Testis (tissue), 2 donors: ENCODE data around the gene DHX38.

Experiments
- POLR2A ChIP-seq: fragments of 450-650 bp; IDR thresholded peaks from one replicate; pipeline ENCODE4 v1.6.1; 2017; ENCODE audit warnings: antibody characterized with exemption, mild to moderate bottlenecking, moderate library complexity
- TF ChIP-seq, protein P1 (sequence below), 3 experiments: fragments of 450-650 bp in 2 of 3; fragments of 200-600 bp in 1 of 3; sonication (generic) in 1 of 3; IDR thresholded peaks; one replicate each; pipeline ENCODE4 v1.5.1; 2016 to 2019; ENCODE audit warnings: antibody characterized with exemption in 3 of 3, mild to moderate bottlenecking in 2 of 3, moderate library complexity in 1 of 3

DNA sequence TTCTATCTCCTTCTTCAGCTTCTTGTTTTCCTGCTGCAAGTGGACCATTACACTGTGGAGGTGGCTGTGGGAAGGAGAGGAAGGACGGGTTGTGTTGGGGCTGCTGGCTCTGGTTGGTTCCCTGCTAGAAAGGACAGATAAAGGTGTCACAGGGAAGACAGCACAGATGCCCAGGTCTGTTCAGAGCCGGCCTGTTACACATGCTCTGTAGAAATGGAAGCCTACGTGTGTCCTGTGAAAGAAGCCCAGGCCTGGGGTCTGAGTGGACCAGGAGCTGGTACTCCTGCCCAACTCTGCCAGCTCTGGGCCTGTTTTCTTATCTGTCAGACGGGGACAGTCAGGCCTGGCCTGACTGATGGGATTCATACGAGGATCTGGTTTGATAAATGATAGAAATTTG lies 26.4 kb downstream of the DHX38 start:
- TF ChIP-seq, protein P1, sequence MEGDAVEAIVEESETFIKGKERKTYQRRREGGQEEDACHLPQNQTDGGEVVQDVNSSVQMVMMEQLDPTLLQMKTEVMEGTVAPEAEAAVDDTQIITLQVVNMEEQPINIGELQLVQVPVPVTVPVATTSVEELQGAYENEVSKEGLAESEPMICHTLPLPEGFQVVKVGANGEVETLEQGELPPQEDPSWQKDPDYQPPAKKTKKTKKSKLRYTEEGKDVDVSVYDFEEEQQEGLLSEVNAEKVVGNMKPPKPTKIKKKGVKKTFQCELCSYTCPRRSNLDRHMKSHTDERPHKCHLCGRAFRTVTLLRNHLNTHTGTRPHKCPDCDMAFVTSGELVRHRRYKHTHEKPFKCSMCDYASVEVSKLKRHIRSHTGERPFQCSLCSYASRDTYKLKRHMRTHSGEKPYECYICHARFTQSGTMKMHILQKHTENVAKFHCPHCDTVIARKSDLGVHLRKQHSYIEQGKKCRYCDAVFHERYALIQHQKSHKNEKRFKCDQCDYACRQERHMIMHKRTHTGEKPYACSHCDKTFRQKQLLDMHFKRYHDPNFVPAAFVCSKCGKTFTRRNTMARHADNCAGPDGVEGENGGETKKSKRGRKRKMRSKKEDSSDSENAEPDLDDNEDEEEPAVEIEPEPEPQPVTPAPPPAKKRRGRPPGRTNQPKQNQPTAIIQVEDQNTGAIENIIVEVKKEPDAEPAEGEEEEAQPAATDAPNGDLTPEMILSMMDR (IDR thresholded peaks at IDR 0.05) = no peak
- no peak for TF ChIP-seq POLR2A
